HG02678 (cell line): ENCODE results near the gene RAN.
"Not testable (repeated sequence)": the region's sequence is repeated elsewhere in the genome, so short reads cannot be mapped to it uniquely, and the experiment has no call there.

Experiments used
- ATAC-seq: cut with Tn5 transposase; IDR thresholded peaks from one replicate; pipeline ENCODE4 v1.9.1; 2021; ENCODE audit warnings: mild to moderate bottlenecking, moderate library complexity; ENCODE audit not compliant: unreplicated experiment

The RAN gene

GRCh38 chr12:130871286-130872178 is at the start of gene RAN:
TSS of gene RAN (plus strand) at chr12:130872066. CDS start at chr12:130872594, 528 bp downstream.
- ATAC-seq = peak; percentile 82

- ATAC-seq = no peak
Observed at GRCh38 chr12:130825771-130826150, 46.1 kb upstream of the RAN start.

DNA sequence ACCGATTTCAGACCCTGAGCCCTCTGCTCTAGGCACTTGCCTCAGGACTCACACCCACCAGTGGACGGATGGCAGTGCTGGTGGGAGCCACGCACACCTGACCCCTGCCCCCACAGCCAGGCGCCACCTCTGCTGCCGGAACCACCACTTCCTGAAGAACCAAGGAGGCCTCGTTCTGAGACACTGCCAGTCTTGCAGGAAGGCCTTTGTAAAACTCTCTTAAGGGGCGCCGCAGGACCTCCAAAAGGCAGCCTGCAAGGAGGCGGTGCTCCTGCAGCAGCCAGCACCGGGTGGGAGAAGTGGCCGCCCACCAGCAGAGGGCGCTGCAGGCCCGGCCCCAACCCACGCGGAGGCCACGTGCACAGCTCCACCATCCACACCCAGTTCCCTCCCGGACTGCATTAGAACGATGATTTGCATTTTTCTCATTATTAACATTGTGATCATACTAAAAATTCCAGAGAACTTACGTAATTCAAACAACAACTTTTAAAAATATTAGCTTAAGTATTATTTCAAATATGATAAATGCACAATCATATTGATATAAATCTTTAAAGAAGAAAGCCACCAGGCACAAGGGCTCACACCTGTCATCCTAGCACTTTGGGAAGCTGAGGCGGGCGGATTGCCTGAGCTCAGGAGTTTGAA is 45.6 kb upstream of the RAN start:
- no peak for ATAC-seq

DNA sequence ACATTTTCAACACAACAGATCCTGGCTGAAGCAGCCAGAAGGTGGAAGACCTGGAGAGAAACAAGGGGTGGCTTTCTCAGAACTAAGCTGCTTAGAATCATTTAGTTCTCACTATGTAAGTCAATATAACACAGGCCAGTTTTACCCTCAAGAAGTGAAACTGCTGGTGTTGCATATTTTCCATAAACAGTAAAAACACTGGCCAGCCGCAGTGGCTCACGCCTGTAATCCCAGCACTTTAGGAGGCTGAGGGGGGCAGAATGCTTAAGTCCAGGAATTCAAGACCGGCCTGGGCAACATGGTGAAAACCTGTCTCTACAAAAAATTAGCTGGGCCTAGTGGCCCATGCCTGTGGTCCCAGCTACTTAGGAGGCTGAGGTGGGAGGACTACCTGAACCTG is 44.4 kb upstream of the RAN start:
- no peak for ATAC-seq

DNA sequence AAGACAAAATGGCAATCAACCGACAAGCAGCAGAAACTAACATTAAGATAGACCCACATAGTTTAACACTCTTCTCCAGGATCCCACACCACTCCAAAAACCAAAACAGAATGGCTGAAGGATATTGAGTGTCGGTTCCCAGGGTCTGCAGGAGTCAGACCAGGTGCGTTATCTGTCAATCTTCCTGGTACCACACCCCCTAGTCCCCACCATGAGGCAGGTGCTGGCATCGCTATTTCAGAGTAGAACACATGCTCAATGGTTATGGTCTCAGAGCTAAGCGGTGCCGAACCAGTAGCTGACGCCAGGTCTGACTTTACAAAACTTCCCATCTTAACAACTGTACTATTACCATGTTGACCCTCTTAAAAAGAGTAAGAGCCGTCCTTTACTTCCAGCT is 43.0 kb upstream of the RAN start:
- ATAC-seq = no peak

GRCh38 chr12:130829391-130830245 is 42.2 kb upstream of the RAN start:
- no peak for ATAC-seq

DNA sequence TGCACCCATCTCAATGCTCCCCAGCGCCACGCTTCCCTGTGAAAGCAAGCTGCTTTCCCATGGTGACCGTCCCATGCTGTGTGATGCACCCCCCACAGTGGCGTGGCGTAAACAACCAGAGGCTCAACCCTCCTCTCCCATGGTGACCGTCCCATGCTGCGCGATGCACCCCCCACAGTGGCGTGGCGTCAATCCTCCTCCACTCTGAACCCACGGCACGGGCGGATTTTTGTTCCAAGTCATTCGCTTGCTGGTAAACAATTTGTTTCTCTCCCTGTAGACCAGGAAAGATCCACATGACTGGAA is 41.7 kb upstream of the RAN start:
- ATAC-seq = no peak

DNA sequence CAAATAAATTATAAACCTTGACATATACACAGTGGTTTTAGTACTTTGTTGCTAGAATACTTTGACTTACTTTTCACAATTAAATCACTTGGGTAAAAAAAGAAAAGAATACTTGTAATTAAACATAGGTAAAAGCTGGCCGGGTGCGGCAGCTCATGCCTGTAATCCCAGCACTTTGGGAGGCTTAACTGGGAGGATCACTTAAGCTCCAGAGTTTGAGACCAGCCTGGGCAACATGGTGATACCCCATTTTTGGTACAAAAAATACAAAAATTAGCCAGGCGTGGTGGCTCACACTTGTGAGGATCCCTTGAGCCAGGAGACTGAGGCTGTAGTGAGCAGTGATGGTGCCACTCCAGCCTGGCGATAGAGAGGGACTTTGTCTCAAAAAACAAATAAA is 40.6 kb upstream of the RAN start:
- no peak for ATAC-seq

GRCh38 chr12:130831876-130832405 is 39.9 kb upstream of the RAN start:
- ATAC-seq = no peak

GRCh38 chr12:130832561-130833209 is 39.2 kb upstream of the RAN start:
- no peak for ATAC-seq

GRCh38 chr12:130835011-130835410 is 36.9 kb upstream of the RAN start:
- no peak for ATAC-seq

DNA sequence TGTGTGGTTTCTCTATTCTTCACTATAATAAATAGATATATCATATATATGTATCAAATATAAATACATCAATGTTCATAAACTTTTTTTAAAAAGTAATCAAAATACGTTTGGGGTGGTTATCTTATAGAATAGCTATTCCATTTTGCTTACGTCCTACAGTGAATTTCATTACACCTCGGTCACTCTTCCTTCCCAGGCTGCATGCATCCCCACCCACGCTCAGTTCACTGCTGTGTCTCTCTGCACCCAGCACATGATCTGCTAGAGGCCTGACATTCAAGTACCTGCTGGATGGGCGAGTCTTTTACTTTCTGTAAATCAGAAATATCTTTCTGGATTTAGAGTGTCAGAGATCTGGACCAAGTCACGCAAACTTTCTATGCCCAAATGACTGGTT is 36.4 kb upstream of the RAN start:
- no peak for ATAC-seq

DNA sequence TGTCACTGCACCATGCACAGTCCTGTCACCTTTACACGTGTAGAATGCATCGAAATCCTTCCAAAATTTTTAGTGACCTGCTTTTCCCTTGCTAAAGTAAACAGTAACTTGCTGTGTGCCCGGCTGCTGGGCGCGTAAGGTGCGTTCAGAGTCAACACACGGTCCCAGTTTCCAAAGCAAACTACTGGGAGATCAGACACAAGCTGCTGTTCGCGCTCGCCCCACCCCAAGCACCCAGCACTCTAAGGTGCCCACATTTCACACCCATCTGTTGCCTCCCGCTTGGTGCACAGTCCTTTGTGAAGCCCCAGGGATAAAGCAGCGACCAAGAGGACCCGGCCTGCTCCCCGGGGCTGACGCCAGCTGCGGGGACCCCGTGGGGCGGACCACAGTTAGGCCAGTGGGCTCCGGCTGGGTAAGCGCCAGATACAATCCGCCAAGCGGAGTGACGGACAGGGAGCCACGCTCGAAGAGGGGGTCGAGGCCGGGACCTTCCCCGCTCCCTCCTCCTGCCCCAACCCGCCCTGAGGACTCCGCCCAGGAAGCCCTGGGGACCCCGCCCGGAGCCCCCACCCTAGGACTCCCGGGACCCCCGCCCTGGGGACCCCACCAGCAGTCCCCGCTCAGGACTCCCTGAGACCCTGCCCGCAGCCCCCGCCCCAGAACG is 33.4 kb upstream of the RAN start:
- ATAC-seq = peak; percentile 31

- ATAC-seq = peak; percentile 84
Observed at GRCh38 chr12:130838951-130839769, 32.7 kb upstream of the RAN start, which contains the start of gene STX2. TSS of gene STX2 (minus strand) at chr12:130839250. CDS start at chr12:130839099, 151 bp downstream.

DNA sequence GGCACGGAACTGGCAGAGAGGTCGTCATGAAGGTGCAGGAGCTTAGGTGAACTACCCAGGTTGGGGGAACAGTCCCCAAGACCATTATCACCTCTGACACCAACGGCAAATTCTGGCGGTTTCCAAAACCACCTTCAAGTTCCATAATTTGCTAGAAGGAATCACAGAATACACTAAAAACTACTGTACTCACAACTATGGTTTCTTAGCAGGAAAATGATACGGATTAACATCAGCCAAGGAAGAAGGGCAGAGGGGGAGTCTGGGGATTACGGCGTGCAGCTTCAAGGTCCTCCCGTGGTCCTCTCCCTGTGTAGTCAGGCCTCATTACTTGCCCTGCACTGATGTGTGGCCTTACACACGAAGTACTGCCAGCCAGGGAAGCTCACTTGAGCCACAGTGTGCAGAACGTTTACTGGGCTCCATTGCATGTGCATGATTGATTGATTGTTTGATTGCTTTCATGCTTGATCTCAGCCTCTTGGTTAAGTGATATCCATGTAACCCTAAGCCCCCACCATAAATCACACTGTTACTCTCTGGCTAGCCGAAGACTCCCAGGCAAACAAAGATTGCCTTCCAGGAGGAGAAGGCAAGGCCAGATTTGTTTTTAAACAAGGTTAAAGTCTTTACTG is 32.0 kb upstream of the RAN start:
- no peak for ATAC-seq

- ATAC-seq = no peak
Observed at GRCh38 chr12:130846369-130846768, 25.5 kb upstream of the RAN start.

GRCh38 chr12:130847112-130847511 is 24.8 kb upstream of the RAN start:
- no peak for ATAC-seq

DNA sequence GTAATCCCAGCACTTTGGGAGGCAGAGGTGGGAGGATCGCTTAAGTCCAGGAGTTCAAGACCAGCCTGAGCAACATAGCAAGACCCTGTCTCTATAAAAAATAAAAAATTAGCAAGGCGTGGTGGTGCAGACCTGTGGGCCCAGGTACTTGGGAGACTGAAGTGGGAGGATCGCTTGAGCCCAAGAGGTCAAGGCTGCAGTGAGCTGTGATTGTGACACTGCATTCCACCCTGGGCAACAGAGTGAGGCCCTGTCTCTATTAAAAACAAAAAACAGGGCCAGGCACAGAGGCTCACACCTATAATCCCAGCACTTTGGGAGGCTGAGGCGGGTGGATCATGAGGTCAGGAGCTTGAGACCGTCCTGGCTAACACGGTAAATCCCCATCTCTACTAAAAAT is 23.8 kb upstream of the RAN start:
- ATAC-seq = not testable (repeated sequence)

- not testable (repeated sequence) for ATAC-seq
Observed at GRCh38 chr12:130848785-130849305, 23.0 kb upstream of the RAN start.
